Measurements from ENCODE around the gene PLEKHM1. TPM values are rescaled to one million over a fixed set of nuclear protein-coding genes. Genes with fewer than 3 reads are reported as not detected.
"Not testable (repeated sequence)": the region's sequence is repeated elsewhere in the genome, so short reads cannot be mapped to it uniquely, and the experiment has no call there.

Gene PLEKHM1
- polyA plus RNA-seq, 2 of the 4 experiments (the other 2 are of a cell fraction) = 13.4 to 14.8 TPM

DNA sequence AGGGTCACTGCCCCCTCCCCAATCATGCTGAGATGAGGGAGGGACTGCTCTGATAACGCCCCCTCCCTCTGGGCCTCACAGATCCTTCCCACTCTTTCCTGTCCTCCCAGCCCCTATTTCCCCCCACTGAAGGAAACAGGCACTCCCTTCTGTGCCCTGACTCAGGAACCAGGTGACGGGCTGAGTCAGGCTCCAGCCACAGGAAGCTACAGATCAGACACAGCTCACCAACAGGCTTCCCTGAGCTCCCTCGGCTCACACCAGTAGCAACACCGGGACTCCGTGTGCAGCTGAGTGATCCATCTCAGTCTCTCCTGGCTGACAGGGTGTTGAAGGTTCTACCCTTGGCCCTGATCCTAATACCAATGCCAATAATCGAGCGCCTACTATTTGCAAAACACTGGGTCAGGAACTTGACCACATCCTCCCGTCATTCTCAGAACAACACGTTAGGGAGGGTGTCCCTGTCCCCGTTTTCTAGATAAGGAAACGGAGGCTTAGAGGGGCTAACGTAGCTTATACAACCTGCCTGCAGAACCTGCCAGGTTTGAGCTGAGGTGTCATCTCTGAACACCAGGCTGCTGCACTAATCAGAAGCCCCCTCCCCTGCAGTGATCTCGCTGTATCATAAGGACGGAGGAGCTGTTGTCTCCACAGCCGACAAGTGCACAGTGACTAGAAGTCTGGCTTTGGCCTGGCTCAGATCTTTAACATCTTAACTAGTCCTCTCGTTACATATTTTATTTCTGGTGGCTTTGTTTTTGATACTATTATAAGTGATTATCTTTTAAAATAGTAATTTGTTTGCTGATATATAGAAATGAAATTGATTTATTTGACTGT is 44.4 kb downstream of the PLEKHM1 start:
- ATAC-seq (peak; percentile 71 to 76), DNase-seq (ENCODE audit: low read depth in 1 of 2, low spot score in 1 of 2) (peak in 1 of 2 experiments; percentile 36)
- H3K27ac ChIP-seq, H3K9me3 ChIP-seq, FAIRE-seq, H3K4me3 ChIP-seq, H3K4me2 ChIP-seq, POLR2A ChIA-PET: not testable (repeated sequence)
- WGBS (ENCODE audit: missing lambda C conversion rate) = 79% methylated on average over 16 of the region's 16 CpGs
- CTCF ChIA-PET = interaction anchor here (1.8 kb wide), 1 partner anchor 18 kb away, joined by 7 read pairs; no protein-coding TSS in a partner anchor
- peaks cover 18% of the 10 kb centered on the region; the same call in 2 of the 3 replicates for H3K4me1 ChIP-seq

DNA sequence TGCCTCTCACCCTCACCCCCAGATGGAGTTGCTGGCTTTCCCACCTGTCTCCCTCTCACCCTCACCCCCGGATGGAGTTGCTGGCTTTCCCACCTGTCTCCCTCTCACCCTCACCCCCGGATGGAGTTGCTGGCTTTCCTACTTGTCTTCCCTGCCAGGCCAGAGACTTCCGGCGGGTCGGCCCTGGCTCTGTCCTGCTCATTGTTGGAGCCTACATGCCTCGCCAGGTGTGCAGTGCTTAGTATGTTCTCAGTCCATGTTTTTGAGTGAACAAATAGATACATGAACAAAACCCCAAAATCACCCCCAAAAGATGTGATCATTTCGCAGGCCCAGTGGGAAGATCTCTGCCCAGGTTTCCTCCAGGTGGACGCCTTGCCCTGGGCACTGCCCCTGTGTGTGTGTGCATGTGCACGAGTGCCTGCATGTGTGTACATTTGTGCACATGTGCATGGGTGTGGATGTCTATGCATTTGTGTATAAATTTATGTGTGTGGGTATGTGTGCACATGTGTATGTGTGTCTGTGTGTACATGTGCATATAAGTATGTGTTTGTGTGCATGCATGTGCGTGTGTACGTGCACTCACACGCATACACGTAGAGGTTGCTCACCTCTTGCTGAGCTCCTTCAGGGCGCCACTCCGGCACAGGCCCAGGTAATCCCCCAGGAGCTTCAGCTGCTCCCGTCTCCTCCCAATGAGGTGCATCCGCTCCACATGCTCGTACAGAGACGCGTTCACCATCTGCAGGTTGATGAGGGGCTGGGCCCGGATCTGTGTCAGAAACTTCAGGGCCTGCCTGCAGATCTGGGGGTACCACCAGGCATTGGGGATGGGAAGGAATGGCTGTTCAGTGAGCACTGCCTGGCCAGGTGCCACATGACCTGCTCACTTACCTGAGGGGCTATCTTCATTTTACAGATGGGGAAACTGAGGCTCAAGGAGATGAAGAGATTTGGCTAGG is 45.4 kb downstream of the PLEKHM1 start:
- CTCF ChIA-PET = interaction anchor here (1.8 kb wide), 1 partner anchor 17 kb away, joined by 7 read pairs; no protein-coding TSS in a partner anchor
- H3K9me3 ChIP-seq; POLR2A ChIA-PET; DNase-seq (ENCODE audit: low read depth in 1 of 2, low spot score in 1 of 2); ATAC-seq; H3K4me2 ChIP-seq; H3K4me3 ChIP-seq; H3K27ac ChIP-seq; FAIRE-seq: not testable (repeated sequence)
- 92% methylated on average over 21 of the region's 21 CpGs for WGBS (ENCODE audit: missing lambda C conversion rate)
- H3K4me1 ChIP-seq = peaks cover 23% of the 10 kb centered on the region

GRCh38 chr17:45444301-45444700 is 46.2 kb downstream of the PLEKHM1 start:
- H3K4me2 ChIP-seq; FAIRE-seq; H3K27ac ChIP-seq; POLR2A ChIA-PET; CTCF ChIA-PET; DNase-seq (ENCODE audit: low read depth in 1 of 2, low spot score in 1 of 2); H3K9me3 ChIP-seq; H3K4me3 ChIP-seq: not testable (repeated sequence)
- ATAC-seq = peak in 1 of 2 experiments; percentile 16; a peak in 3 of 6 replicates
- peaks cover 30% of the 10 kb centered on the region for H3K4me1 ChIP-seq
- WGBS (ENCODE audit: missing lambda C conversion rate) = 85% methylated on average over 10 of the region's 10 CpGs

DNA sequence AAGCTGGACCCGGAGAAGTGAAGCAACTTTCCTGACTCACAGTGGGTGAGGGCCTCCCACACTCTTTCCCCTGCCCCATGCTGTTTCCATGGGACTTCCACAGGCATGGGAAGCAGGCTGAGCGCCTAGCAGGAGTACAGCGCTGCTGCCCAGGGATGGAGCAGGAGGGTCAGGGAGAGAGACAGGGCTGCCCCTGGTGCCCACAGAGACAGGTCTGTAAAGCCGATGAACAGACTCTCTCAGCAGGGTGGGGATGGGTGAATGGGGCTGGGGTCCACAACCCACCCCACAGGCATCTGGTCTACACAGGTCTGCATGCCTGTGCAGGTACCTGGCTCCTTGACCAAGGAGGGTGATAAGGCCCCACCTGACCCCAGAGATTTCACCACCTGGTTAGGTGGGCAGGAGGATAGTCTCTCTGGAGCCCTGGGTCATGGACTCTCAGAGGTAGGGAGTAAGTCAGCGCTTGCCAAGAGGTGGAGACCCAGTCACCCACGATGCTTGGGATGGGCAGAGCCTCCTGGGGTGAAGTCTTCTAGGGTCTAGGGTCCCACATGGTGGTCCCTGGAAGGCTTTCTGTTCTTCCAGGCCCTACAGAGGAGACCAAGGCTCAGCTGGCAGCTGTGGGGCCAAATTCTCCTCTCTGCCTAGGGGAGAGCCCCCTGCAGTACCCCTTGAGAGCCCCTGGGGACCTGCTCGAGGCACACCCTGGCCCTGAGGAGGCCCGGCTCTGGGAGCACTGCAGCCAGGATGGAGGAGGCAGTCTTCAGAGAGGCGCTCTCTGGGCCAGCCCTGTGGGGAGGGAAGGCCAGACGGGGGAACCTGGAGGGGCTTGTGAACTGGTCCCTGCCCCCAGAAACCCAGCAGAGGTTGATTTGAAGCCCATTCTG is 46.9 kb downstream of the PLEKHM1 start:
- H3K4me2 ChIP-seq; H3K4me3 ChIP-seq; DNase-seq (ENCODE audit: low read depth in 1 of 2, low spot score in 1 of 2); CTCF ChIA-PET; H3K27ac ChIP-seq; FAIRE-seq; H3K9me3 ChIP-seq; POLR2A ChIA-PET: not testable (repeated sequence)
- WGBS (ENCODE audit: missing lambda C conversion rate) = 80% methylated on average over 10 of the region's 10 CpGs
- peak; percentile 28 to 48; a peak in 3 of 6 replicates for ATAC-seq
- H3K4me1 ChIP-seq = peaks cover 33% of the 10 kb centered on the region

- Histone ChIP-seq H3K27ac (no peak overlapping the region), H3K4me1 (peaks cover 29% of the 10 kb centered on the region), H3K4me3 (no peak overlapping the region), H3K9me3 (no peaks in the 10 kb centered on the region), H3K4me2 (no peak overlapping the region)
- 89% methylated on average over 14 of the region's 14 CpGs for WGBS (ENCODE audit: missing lambda C conversion rate)
- ChIA-PET POLR2A (no interaction called here), CTCF (interaction anchor here (1.9 to 6.9 kb wide), 2 partner anchors 16 to 151 kb away, joined by 7 to 53 read pairs; no protein-coding TSS in a partner anchor)
- TF ChIP-seq ZFP36 (IDR thresholded peaks at IDR 0.05; ENCODE audit: borderline replicate concordance, partially characterized antibody) (no peak), PHF8 (IDR thresholded peaks at IDR 0.05; ENCODE audit: borderline replicate concordance, low read depth) (no peak), RARB (CRISPR knock-in tag; IDR thresholded peaks at IDR 0.05) (no peak), ZSCAN20 (CRISPR knock-in tag; IDR thresholded peaks at IDR 0.05) (no peak), RFX5 (IDR thresholded peaks at IDR 0.05) (no peak), EHMT2 (IDR thresholded peaks at IDR 0.05; ENCODE audit: low read depth) (no peak), RNF2 (IDR thresholded peaks at IDR 0.05; ENCODE audit: borderline replicate concordance, low read depth) (no peak), CEBPB (IDR thresholded peaks at IDR 0.05) (no peak), FOSB (CRISPR knock-in tag; IDR thresholded peaks at IDR 0.05) (no peak), KDM5A (IDR thresholded peaks at IDR 0.05) (no peak), KDM1A (IDR thresholded peaks at IDR 0.05; ENCODE audit: low read depth) (no peak), SMC3 (IDR thresholded peaks at IDR 0.05) (no peak), ZNF302 (CRISPR knock-in tag; IDR thresholded peaks at IDR 0.05) (no peak), ZC3H11A (IDR thresholded peaks at IDR 0.05) (no peak)
- TF ChIP-seq, protein P1, sequence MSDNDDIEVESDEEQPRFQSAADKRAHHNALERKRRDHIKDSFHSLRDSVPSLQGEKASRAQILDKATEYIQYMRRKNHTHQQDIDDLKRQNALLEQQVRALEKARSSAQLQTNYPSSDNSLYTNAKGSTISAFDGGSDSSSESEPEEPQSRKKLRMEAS (IDR thresholded peaks at IDR 0.05) = no peak
- TF ChIP-seq, protein P2, sequence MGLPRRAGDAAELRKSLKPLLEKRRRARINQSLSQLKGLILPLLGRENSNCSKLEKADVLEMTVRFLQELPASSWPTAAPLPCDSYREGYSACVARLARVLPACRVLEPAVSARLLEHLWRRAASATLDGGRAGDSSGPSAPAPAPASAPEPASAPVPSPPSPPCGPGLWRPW (IDR thresholded peaks at IDR 0.05) = no peak
- DNase-seq (ENCODE audit: low read depth in 1 of 2, low spot score in 1 of 2) (no peak), ATAC-seq (no peak), FAIRE-seq (no peak)
Measured at GRCh38 chr17:45441526-45442310, 48.8 kb downstream of the PLEKHM1 start.

- H3K4me3 ChIP-seq; FAIRE-seq; H3K4me2 ChIP-seq; POLR2A ChIA-PET; ATAC-seq; H3K9me3 ChIP-seq; H3K27ac ChIP-seq; DNase-seq (ENCODE audit: low read depth in 1 of 2, low spot score in 1 of 2): not testable (repeated sequence)
- peaks cover 25% of the 10 kb centered on the region for H3K4me1 ChIP-seq
- CTCF ChIA-PET = interaction anchor here (1.9 to 6.9 kb wide), 2 partner anchors 15 to 152 kb away, joined by 7 to 53 read pairs; no protein-coding TSS in a partner anchor
- 85% methylated on average over 7 of the region's 7 CpGs for WGBS (ENCODE audit: missing lambda C conversion rate)
Measured at GRCh38 chr17:45440839-45441515, 49.5 kb downstream of the PLEKHM1 start.
